Spleen (tissue), 11 donors: Measurements from ENCODE around the gene FMN2. TPM values are rescaled to one million over a fixed set of nuclear protein-coding genes. Genes with fewer than 3 reads are reported as not detected.

Experiments used
- DNase-seq: peaks from one replicate; pipeline ENCODE4 v3.0.0-alpha.2; 2020
- H3K27ac ChIP-seq, 8 donors: fragments of 200-600 bp; sonication (generic) in 7 of 8; 1 replicate in 4 of 8; 2 replicates in 4 of 8; pipeline versions ENCODE4 v1.5.0 to v1.8.0; 2016 to 2021; ENCODE audit warnings: inconsistent platforms in 4 of 8, mild to moderate bottlenecking in 4 of 8, moderate library complexity in 1 of 8
- H3K27me3 ChIP-seq, 7 donors: fragments of 200-600 bp; sonication (generic) in 6 of 7; replicated peaks in 1 of 7; 1 replicate in 4 of 7; 2 replicates in 3 of 7; pipeline versions ENCODE4 v1.5.0 to v1.8.0; 2016 to 2021; ENCODE audit warnings: inconsistent platforms in 3 of 7, mild to moderate bottlenecking in 1 of 7
- H3K36me3 ChIP-seq, 6 donors: fragments of 200-600 bp; sonication (generic) in 5 of 6; 1 replicate in 4 of 6; 2 replicates in 2 of 6; pipeline versions ENCODE4 v1.5.0 to v1.8.0; 2016 to 2021; ENCODE audit warnings: inconsistent platforms in 2 of 6
- H3K4me1 ChIP-seq, 6 donors: fragments of 200-600 bp; sonication (generic) in 5 of 6; 1 replicate in 3 of 6; 2 replicates in 3 of 6; pipeline versions ENCODE4 v1.5.0 to v1.8.0; 2016 to 2021; ENCODE audit warnings: inconsistent platforms in 3 of 6
- H3K4me3 ChIP-seq, 8 donors: fragments of 200-600 bp; sonication (generic) in 7 of 8; 1 replicate in 4 of 8; 2 replicates in 4 of 8; pipeline versions ENCODE4 v1.5.0 to v1.8.0; 2016 to 2021; ENCODE audit warnings: inconsistent platforms in 4 of 8, mild to moderate bottlenecking in 4 of 8, moderate library complexity in 2 of 8
- H3K9me3 ChIP-seq, 8 donors: fragments of 200-600 bp; sonication (generic) in 7 of 8; 1 replicate in 4 of 8; 2 replicates in 4 of 8; pipeline versions ENCODE4 v1.5.0 to v1.8.0; 2016 to 2021; ENCODE audit warnings: inconsistent platforms in 4 of 8
- POLR2A ChIP-seq, 3 donors: fragments of 450-650 bp; IDR thresholded peaks; one replicate each; pipeline ENCODE4 v1.5.1; 2017; ENCODE audit warnings: antibody characterized with exemption in 3 of 3, mild to moderate bottlenecking in 1 of 3
- POLR2AphosphoS5 ChIP-seq, 3 donors: sonication (generic); formaldehyde crosslinking; IDR thresholded peaks; one replicate each; pipeline ENCODE4 v1.5.1; 2017; ENCODE audit warnings: antibody characterized with exemption in 3 of 3
- WGBS, 5 donors: extraction: QIAGEN DNeasy Blood & Tissue Kit in 3 of 5; methylation state at CpG; one replicate each; pipeline versions ENCODE4 v1.1.5 to v1.1.7; 2013 to 2018; 5-methylcytosine and 5-hydroxymethylcytosine counted together
- intact Hi-C: fragments of 100-400 bp; cut with DNase I; formaldehyde crosslinking; loops from one replicate; pipeline ENCODE4 v1.15.0; 2023; ENCODE audit warnings: low total_unique reads
- polyA plus RNA-seq, 3 donors: library from polyadenylated mRNA; stranded (reverse); fragments of 200-250 nt; gene quantifications; one replicate each; pipeline ENCODE4 v1.2.1, GENCODE V29; 2013
- total RNA-seq, 7 donors: library from RNA; depleted of rRNA in 3 of 7; stranded (reverse); fragments of >200 nt in 3 of 7; fragmentation: NEBNext Ultra II Directional in 4 of 7; extraction: Animal tissue kit (Norgen Biotek cat#: 25700) in 4 of 7; gene quantifications; one replicate each; pipeline versions ENCODE4 v1.1.0 to v1.2.1, GENCODE V29; 2016 to 2021
- TF ChIP-seq, protein P1 (sequence below), 11 experiments: fragments of 200-600 bp in 7 of 11; fragments of 450-650 bp in 4 of 11; sonication (generic) in 4 of 11; IDR thresholded peaks in 8 of 11; conservative IDR thresholded peaks in 3 of 11; 1 replicate in 7 of 11; 2 replicates in 4 of 11; pipeline versions ENCODE4 v1.4.0 to v1.8.0; 2016 to 2021; ENCODE audit warnings: antibody characterized with exemption in 11 of 11, inconsistent platforms in 4 of 11, mild to moderate bottlenecking in 1 of 11
- donor health status: healthy with polysubstance abuse.
- donor health status: DM: no; HTN: no; CAD: no; lungs with moderate emphysema.
- donor health status: DM: no; HTN: no; CAD: no.
- donor health status: Bipolar disorder and iron deficiency.
- donor health status: healthy.
- donor health status: DM: no; HTN: no; CAD: no.
- donor health status: DM: yes; HTN: yes; CAD: no.

FMN2 gene
- total and polyA plus RNA-seq, 10 donors, result 0.04 to 0.24 (median 0.12) TPM; not detected in 6

GRCh38 chr1:240499012-240499411 lies 407.3 kb downstream of the FMN2 start:
- 35 to 46% (median 36%) methylated on average over 2 of the region's 2 CpGs for WGBS, 5 donors
- no peaks in the 10 kb centered on the region for H3K9me3 ChIP-seq
- intact Hi-C loops, result no loop called here
- H3K27ac ChIP-seq, result no peak overlapping the region
- H3K27me3 ChIP-seq, result no peaks in the 10 kb centered on the region
- TF ChIP-seq POLR2A (IDR thresholded peaks at IDR 0.05), result no peak
- no peak for TF ChIP-seq POLR2AphosphoS5 (IDR thresholded peaks at IDR 0.05)
- TF ChIP-seq, protein P1, sequence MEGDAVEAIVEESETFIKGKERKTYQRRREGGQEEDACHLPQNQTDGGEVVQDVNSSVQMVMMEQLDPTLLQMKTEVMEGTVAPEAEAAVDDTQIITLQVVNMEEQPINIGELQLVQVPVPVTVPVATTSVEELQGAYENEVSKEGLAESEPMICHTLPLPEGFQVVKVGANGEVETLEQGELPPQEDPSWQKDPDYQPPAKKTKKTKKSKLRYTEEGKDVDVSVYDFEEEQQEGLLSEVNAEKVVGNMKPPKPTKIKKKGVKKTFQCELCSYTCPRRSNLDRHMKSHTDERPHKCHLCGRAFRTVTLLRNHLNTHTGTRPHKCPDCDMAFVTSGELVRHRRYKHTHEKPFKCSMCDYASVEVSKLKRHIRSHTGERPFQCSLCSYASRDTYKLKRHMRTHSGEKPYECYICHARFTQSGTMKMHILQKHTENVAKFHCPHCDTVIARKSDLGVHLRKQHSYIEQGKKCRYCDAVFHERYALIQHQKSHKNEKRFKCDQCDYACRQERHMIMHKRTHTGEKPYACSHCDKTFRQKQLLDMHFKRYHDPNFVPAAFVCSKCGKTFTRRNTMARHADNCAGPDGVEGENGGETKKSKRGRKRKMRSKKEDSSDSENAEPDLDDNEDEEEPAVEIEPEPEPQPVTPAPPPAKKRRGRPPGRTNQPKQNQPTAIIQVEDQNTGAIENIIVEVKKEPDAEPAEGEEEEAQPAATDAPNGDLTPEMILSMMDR (IDR thresholded peaks at IDR 0.05 in 8 of 11, conservative IDR thresholded peaks at IDR 0.05 in 3 of 11), result no peak
- no peaks in the 10 kb centered on the region for H3K4me1 ChIP-seq
- no peaks in the 10 kb centered on the region for H3K36me3 ChIP-seq
- no peak for DNase-seq
- no peak overlapping the region for H3K4me3 ChIP-seq

GRCh38 chr1:240500647-240501046 lies 409.0 kb downstream of the FMN2 start:
- 76 to 92% (median 86%) methylated on average over 4 of the region's 4 CpGs for WGBS, 5 donors
- no peak overlapping the region for H3K4me3 ChIP-seq
- no peaks in the 10 kb centered on the region for H3K27me3 ChIP-seq
- TF ChIP-seq POLR2A (IDR thresholded peaks at IDR 0.05), result no peak
- TF ChIP-seq POLR2AphosphoS5 (IDR thresholded peaks at IDR 0.05), result no peak
- TF ChIP-seq, protein P1 (IDR thresholded peaks at IDR 0.05 in 8 of 11, conservative IDR thresholded peaks at IDR 0.05 in 3 of 11), result no peak
- H3K27ac ChIP-seq, result no peak overlapping the region
- H3K36me3 ChIP-seq, result no peaks in the 10 kb centered on the region
- no peaks in the 10 kb centered on the region for H3K9me3 ChIP-seq
- no peaks in the 10 kb centered on the region for H3K4me1 ChIP-seq
- no peak for DNase-seq
- intact Hi-C loops, result no loop called here

DNA sequence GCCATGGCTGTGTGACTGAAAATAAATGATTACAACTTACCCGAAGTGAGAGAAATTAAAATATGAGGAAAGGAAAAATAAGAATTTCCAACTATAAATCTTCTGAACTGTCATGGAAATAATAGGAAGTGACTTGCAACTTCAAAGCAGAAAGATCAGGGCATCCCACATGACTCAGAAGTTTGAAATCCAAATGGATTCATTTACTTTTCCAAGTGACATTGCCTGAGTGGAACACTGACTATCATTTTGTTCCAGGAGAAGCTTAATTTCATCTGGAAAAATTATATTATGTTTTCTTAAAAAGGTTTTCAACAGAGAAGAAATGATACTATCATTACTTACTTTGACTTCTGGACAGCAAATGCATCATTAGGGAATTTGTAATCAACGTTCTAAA lies 409.4 kb downstream of the FMN2 start:
- H3K4me3 ChIP-seq, result no peak overlapping the region
- intact Hi-C loops, result no loop called here
- no peaks in the 10 kb centered on the region for H3K4me1 ChIP-seq
- H3K36me3 ChIP-seq, result no peaks in the 10 kb centered on the region
- no peaks in the 10 kb centered on the region for H3K27me3 ChIP-seq
- no peaks in the 10 kb centered on the region for H3K9me3 ChIP-seq
- no peak overlapping the region for H3K27ac ChIP-seq
- no peak for DNase-seq
- 51 to 71% (median 57%) methylated on average over 2 of the region's 2 CpGs for WGBS, 5 donors
- TF ChIP-seq POLR2A (IDR thresholded peaks at IDR 0.05), result no peak
- TF ChIP-seq, protein P1 (IDR thresholded peaks at IDR 0.05 in 8 of 11, conservative IDR thresholded peaks at IDR 0.05 in 3 of 11), result no peak

DNA sequence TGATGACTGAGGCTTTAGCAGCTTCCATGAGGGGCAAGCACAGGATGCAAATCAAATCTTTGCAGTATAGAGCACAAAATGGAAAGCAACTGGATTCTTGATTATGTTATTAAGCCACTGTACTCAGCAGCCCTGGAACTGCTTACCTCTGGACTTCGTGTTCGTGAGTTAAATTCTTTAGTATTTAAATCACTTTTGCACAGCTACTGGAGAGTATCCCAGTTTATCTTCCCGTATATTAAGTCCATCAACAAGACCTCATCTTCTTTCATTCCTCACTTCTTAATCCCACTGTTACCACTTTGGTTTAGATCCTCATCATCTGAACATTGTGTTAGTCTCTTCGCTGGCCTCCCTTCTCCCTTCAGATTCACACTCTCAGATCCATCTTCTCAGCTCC lies 411.4 kb downstream of the FMN2 start:
- WGBS, 5 donors, result 77 to 88% (median 84%) methylated on average over 4 of the region's 4 CpGs
- intact Hi-C loops, result no loop called here

More for the DNA sequence above, 411.4 kb downstream of the FMN2 start:
- no peaks in the 10 kb centered on the region for H3K9me3 ChIP-seq
- H3K4me3 ChIP-seq, result no peak overlapping the region
- H3K4me1 ChIP-seq, result no peaks in the 10 kb centered on the region
- no peak for TF ChIP-seq POLR2AphosphoS5 (IDR thresholded peaks at IDR 0.05)
- TF ChIP-seq POLR2A (IDR thresholded peaks at IDR 0.05), result no peak
- TF ChIP-seq, protein P1 (IDR thresholded peaks at IDR 0.05 in 8 of 11, conservative IDR thresholded peaks at IDR 0.05 in 3 of 11), result no peak
- no peaks in the 10 kb centered on the region for H3K36me3 ChIP-seq
- no peak for DNase-seq
- no peak overlapping the region for H3K27ac ChIP-seq
- H3K27me3 ChIP-seq, result no peaks in the 10 kb centered on the region
